GM10266 (cell line): Measurements from ENCODE around the gene TCF12.

ENCODE experiments used
- DNase-seq: peaks from one replicate; pipeline ENCODE4 v3.0.0; 2012; ENCODE audit errors: extremely low spot score
- CTCF ChIP-seq: IDR thresholded peaks from 2 replicates; pipeline ENCODE4 v1.5.1; 2012; ENCODE audit warnings: mild to moderate bottlenecking, low read depth; ENCODE audit not compliant: control insufficient read depth, insufficient read depth; ENCODE audit errors: missing control alignments

TCF12 gene

GRCh38 chr15:57198654-57199291 lies 280.3 kb downstream of the TCF12 start:
- DNase-seq: no peak
- no peak for TF ChIP-seq CTCF

- no peak for TF ChIP-seq CTCF
- DNase-seq: no peak
Observed at GRCh38 chr15:57201578-57201977, 283.1 kb downstream of the TCF12 start.

GRCh38 chr15:57203906-57204305 lies 285.5 kb downstream of the TCF12 start:
- DNase-seq: no peak
- no peak for TF ChIP-seq CTCF

GRCh38 chr15:57205027-57205855 lies 286.8 kb downstream of the TCF12 start:
- DNase-seq: no peak
- TF ChIP-seq CTCF: no peak

GRCh38 chr15:57205996-57206395 lies 287.6 kb downstream of the TCF12 start:
- no peak for TF ChIP-seq CTCF
- no peak for DNase-seq

- no peak for DNase-seq
- TF ChIP-seq CTCF: peak; percentile 51
Observed at GRCh38 chr15:57213862-57214261, 295.4 kb downstream of the TCF12 start.

GRCh38 chr15:57215326-57215725 lies 296.9 kb downstream of the TCF12 start:
- DNase-seq: no peak
- no peak for TF ChIP-seq CTCF
